Suprapubic skin (tissue), 4 donors: ENCODE data around the gene CCDC85A. TPM values are rescaled to one million over a fixed set of nuclear protein-coding genes. Genes with fewer than 3 reads are reported as not detected.
"Not testable (repeated sequence)": the region's sequence is repeated elsewhere in the genome, so short reads cannot be mapped to it uniquely, and the experiment has no call there.

Experiments
- DNase-seq, 2 donors: peaks; one replicate each; pipeline ENCODE4 v3.0.0-alpha.2; 2019; ENCODE audit warnings: low spot score in 2 of 2
- H3K27ac ChIP-seq: fragments of 200-600 bp; sonication (generic); one replicate; pipeline ENCODE4 v1.5.1; 2019
- H3K27me3 ChIP-seq: fragments of 200-600 bp; sonication (generic); one replicate; pipeline ENCODE4 v1.5.1; 2019
- H3K36me3 ChIP-seq: fragments of 200-600 bp; sonication (generic); one replicate; pipeline ENCODE4 v1.5.1; 2019
- H3K4me1 ChIP-seq: fragments of 200-600 bp; sonication (generic); one replicate; pipeline ENCODE4 v1.5.1; 2019
- H3K4me3 ChIP-seq: fragments of 200-600 bp; sonication (generic); one replicate; pipeline ENCODE4 v1.5.1; 2019; ENCODE audit warnings: mild to moderate bottlenecking
- H3K9me3 ChIP-seq: fragments of 200-600 bp; sonication (generic); one replicate; pipeline ENCODE4 v1.5.1; 2019
- EP300 ChIP-seq: sonication (generic); formaldehyde crosslinking; IDR thresholded peaks from one replicate; pipeline ENCODE4 v1.6.1; 2017; ENCODE audit warnings: antibody characterized with exemption
- POLR2A ChIP-seq, 2 donors: fragments of 450-650 bp; IDR thresholded peaks; one replicate each; pipeline ENCODE4 v1.6.1; 2017; ENCODE audit warnings: antibody characterized with exemption in 2 of 2, mild to moderate bottlenecking in 2 of 2, moderate library complexity in 2 of 2
- POLR2AphosphoS5 ChIP-seq, 3 donors: sonication (generic); formaldehyde crosslinking; IDR thresholded peaks; one replicate each; pipeline ENCODE4 v1.6.1; 2017; ENCODE audit warnings: antibody characterized with exemption in 3 of 3
- WGBS: methylation state at CpG from one replicate; pipeline ENCODE4 v1.1.5; 2018; 5-methylcytosine and 5-hydroxymethylcytosine counted together
- total RNA-seq, 4 donors: library from RNA; depleted of rRNA; stranded (reverse); fragments of >200 nt; gene quantifications; one replicate each; pipeline ENCODE4 v1.1.0, GENCODE V29; 2016
- TF ChIP-seq, protein P1 (sequence below), 2 donors: fragments of 200-600 bp in 1 of 2; fragments of 450-650 bp in 1 of 2; sonication (generic) in 1 of 2; IDR thresholded peaks; one replicate each; pipeline ENCODE4 v1.5.1; 2016 to 2019; ENCODE audit warnings: antibody characterized with exemption in 2 of 2, mild to moderate bottlenecking in 1 of 2, moderate library complexity in 1 of 2

The CCDC85A gene
- total RNA-seq, 4 donors from 2014 or later: 1.9 to 3.2 (median 2.5) TPM

DNA sequence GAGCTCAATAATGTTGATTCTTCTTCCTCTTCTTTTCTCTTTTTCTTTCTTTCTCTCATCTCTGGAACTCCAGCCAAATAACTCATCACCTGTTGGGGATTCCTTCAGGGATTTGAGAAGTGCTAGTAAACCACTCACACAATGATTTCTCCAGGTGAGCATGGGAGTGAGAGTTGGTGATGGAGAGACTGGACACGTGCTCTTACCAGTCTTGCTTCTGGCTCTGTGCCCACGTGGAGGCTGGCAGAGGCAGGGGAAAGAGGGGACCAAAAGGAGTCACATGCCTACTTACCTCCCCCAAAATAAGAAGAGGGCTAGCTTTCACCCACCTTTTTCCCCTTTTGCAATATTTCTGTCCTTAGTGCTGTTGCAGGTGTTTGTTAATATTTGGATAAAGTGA, 28.6 kb upstream of the CCDC85A start:
- H3K4me3 ChIP-seq: no peak overlapping the region
- H3K27me3 ChIP-seq: no peaks in the 10 kb centered on the region
- H3K4me1 ChIP-seq: no peaks in the 10 kb centered on the region
- H3K36me3 ChIP-seq: no peaks in the 10 kb centered on the region
- TF ChIP-seq POLR2AphosphoS5 (IDR thresholded peaks at IDR 0.05): no peak
- no peak for TF ChIP-seq POLR2A (IDR thresholded peaks at IDR 0.05)
- TF ChIP-seq, protein P1, sequence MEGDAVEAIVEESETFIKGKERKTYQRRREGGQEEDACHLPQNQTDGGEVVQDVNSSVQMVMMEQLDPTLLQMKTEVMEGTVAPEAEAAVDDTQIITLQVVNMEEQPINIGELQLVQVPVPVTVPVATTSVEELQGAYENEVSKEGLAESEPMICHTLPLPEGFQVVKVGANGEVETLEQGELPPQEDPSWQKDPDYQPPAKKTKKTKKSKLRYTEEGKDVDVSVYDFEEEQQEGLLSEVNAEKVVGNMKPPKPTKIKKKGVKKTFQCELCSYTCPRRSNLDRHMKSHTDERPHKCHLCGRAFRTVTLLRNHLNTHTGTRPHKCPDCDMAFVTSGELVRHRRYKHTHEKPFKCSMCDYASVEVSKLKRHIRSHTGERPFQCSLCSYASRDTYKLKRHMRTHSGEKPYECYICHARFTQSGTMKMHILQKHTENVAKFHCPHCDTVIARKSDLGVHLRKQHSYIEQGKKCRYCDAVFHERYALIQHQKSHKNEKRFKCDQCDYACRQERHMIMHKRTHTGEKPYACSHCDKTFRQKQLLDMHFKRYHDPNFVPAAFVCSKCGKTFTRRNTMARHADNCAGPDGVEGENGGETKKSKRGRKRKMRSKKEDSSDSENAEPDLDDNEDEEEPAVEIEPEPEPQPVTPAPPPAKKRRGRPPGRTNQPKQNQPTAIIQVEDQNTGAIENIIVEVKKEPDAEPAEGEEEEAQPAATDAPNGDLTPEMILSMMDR (IDR thresholded peaks at IDR 0.05): no peak
- H3K9me3 ChIP-seq: no peaks in the 10 kb centered on the region
- H3K27ac ChIP-seq: no peak overlapping the region
- no peak for DNase-seq
- WGBS: 46% methylated on average over 2 of the region's 2 CpGs

DNA sequence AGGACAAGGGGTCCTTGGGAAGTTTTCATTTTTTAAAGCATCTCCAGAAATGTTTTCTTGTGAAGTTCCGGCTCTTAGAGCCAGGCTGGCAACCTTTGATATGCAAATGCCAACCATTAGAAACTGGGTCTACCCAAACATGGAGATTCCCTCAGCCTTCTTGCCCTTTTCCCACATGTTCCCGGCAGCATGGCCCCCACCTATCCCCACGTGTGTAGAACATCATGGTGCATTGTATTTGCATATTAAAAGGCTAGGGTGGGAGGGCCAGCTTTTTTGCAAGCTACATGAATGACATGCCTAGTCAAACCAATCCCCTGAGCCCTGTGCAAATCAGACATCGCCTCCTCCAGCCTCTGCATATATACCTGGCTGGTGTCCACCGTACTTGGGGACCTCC, 23.9 kb upstream of the CCDC85A start:
- H3K27me3 ChIP-seq, DNase-seq, H3K36me3 ChIP-seq: not testable (repeated sequence)

DNA sequence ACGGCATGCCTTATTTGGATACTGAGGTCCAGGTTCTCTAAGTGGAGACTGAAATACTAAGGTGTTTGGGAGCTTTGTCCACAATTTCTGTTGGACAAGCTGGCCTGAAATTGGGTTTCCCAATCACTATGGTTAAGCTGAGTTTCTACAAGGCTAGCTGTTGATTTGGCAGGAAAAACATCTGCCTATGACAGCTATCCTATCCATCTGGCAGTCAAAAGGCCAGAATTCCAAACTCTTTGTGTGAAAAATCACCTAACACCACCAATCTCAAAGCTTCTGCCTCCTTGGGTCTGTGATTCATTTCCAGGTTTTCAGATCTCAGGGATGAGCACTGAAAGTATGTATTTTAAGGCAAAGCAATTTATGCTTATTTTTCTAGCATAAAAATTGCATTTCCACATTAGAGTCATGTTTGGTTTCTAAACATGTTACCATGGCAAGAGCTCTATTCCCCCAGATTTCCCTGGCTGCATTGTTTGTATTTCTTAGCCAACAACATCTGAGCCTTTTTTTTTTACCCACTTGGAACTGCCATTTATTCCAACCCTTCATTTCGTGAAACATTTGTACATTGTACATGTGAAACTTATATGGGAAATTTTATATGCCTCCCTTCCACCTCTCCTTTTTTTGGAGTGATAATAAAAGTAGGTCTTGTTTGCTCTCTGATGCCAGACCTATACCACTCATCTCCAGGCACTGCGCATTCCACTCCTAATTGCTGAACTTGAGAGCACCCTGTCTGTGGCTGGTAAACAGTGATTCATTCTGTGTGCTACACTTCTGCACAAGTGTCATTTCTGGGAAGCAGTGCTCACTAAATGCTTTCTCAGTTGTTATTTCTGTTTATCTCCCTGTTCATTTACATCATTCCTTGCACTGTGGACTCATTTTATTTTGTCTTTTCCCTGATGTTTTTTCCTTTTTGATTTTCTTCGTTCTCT, 15.9 kb upstream of the CCDC85A start:
- no peak for DNase-seq
- no peak overlapping the region for H3K4me3 ChIP-seq
- no peak overlapping the region for H3K27ac ChIP-seq
- TF ChIP-seq POLR2AphosphoS5 (IDR thresholded peaks at IDR 0.05): no peak
- TF ChIP-seq POLR2A (IDR thresholded peaks at IDR 0.05): no peak
- TF ChIP-seq EP300: no peak
- TF ChIP-seq, protein P1 (IDR thresholded peaks at IDR 0.05): no peak
- no peaks in the 10 kb centered on the region for H3K36me3 ChIP-seq
- 66% methylated on average over 4 of the region's 4 CpGs for WGBS
- no peaks in the 10 kb centered on the region for H3K4me1 ChIP-seq
- no peaks in the 10 kb centered on the region for H3K9me3 ChIP-seq
- H3K27me3 ChIP-seq: no peaks in the 10 kb centered on the region

More for the DNA sequence above, 23.9 kb upstream of the CCDC85A start:
- not testable (repeated sequence) for H3K4me3 ChIP-seq, H3K4me1 ChIP-seq, H3K9me3 ChIP-seq, H3K27ac ChIP-seq
- WGBS: 62% methylated on average over 5 of the region's 5 CpGs

DNA sequence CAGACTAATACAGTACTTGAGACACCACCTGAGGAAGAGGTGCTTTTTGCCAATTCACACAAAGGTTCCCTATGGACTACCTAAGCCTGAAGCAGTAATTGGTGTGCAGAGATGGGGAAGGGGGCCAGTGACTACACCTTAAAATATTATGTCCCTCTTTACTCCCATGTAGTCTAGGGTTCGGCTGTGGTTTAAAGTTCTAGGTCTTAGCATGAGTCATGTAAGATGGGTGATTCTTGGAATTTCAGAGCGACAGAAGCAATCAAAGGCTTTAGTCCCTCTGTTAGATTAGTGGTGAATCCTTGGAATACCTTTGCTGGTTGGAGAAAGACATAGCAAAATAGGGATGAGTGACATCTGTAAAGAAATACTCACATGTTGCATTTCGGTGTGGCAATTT, 14.3 kb upstream of the CCDC85A start:
- Histone ChIP-seq H3K4me1 (no peaks in the 10 kb centered on the region), H3K9me3 (no peaks in the 10 kb centered on the region), H3K27me3 (no peaks in the 10 kb centered on the region), H3K4me3 (no peak overlapping the region), H3K27ac (no peak overlapping the region), H3K36me3 (no peaks in the 10 kb centered on the region)
- DNase-seq: no peak
- TF ChIP-seq, protein P1 (IDR thresholded peaks at IDR 0.05): no peak
- no peak for TF ChIP-seq POLR2AphosphoS5 (IDR thresholded peaks at IDR 0.05)
- no peak for TF ChIP-seq EP300
- TF ChIP-seq POLR2A (IDR thresholded peaks at IDR 0.05): no peak
- WGBS: 84% methylated on average over 3 of the region's 3 CpGs

DNA sequence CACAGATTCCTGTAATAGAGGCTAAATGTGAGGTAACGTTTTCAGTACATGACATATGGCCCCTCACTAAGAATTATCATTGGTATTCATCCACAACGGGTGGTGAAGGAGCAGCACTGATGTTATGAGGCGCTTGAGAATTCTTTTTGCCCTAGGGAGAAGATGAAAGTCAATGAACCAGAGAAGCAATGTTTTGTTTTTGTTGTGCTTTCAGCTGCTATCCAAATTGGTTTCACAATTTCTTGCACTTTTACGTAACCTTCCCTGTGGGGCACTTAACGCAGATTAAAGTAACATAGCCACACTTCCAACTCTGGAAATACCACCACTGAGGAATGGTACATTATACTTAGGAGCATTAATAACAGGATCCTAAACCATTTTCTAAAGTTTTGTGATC, 13.3 kb upstream of the CCDC85A start:
- H3K36me3 ChIP-seq: no peaks in the 10 kb centered on the region
- no peaks in the 10 kb centered on the region for H3K9me3 ChIP-seq
- WGBS: 40% methylated on average over 5 of the region's 5 CpGs
- H3K4me3 ChIP-seq: no peak overlapping the region
- TF ChIP-seq, protein P1 (IDR thresholded peaks at IDR 0.05): no peak
- TF ChIP-seq POLR2A (IDR thresholded peaks at IDR 0.05) (no peak), EP300 (no peak), POLR2AphosphoS5 (IDR thresholded peaks at IDR 0.05) (no peak)
- H3K27me3 ChIP-seq: no peaks in the 10 kb centered on the region
- DNase-seq: no peak
- H3K4me1 ChIP-seq: no peaks in the 10 kb centered on the region
- H3K27ac ChIP-seq: peak overlapping the region; percentile 14
